ENCODE measurements around the gene MAPKAP1.

GRCh38 chr9:125404733-125405132 lies 302.3 kb downstream of the MAPKAP1 start:
- no peak for TF ChIP-seq POLR2AphosphoS5 (IDR thresholded peaks at IDR 0.05; ENCODE audit: low read depth, low read length)
- no peak for TF ChIP-seq REST (IDR thresholded peaks at IDR 0.05; ENCODE audit: insufficient read depth in 1 of 2, low read depth in 2 of 2, low read length in 2 of 2)
